Measurements from ENCODE around the gene MACROD2.

MACROD2 gene

GRCh38 chr20:14375416-14375985 lies 380.2 kb downstream of the MACROD2 start:
- ATAC-seq (ENCODE audit: low read depth) = no peak
- Mint-ChIP-seq H3K4me3 (no peak overlapping the region), H3K27me3 (no peaks in the 10 kb centered on the region), H3K9me3 (no peaks in the 10 kb centered on the region), H3K27ac (no peak overlapping the region), H3K4me1 (no peaks in the 10 kb centered on the region), H3K36me3 (no peaks in the 10 kb centered on the region)
- DNase-seq (ENCODE audit: low spot score in 2 of 2) = no peak

GRCh38 chr20:14378326-14378725 lies 383.0 kb downstream of the MACROD2 start:
- Mint-ChIP-seq H3K27ac (no peak overlapping the region), H3K4me3 (no peak overlapping the region), H3K4me1 (no peaks in the 10 kb centered on the region), H3K27me3 (no peaks in the 10 kb centered on the region), H3K9me3 (no peaks in the 10 kb centered on the region), H3K36me3 (no peaks in the 10 kb centered on the region)
- DNase-seq (ENCODE audit: low spot score in 2 of 2) (no peak), ATAC-seq (ENCODE audit: low read depth) (no peak)

GRCh38 chr20:14383335-14383734 lies 388.0 kb downstream of the MACROD2 start:
- Mint-ChIP-seq H3K27me3 (no peaks in the 10 kb centered on the region), H3K4me3 (no peak overlapping the region), H3K4me1 (no peaks in the 10 kb centered on the region), H3K9me3 (peaks cover 2% of the 10 kb centered on the region), H3K36me3 (no peaks in the 10 kb centered on the region), H3K27ac (no peak overlapping the region)
- no peak for DNase-seq (ENCODE audit: low spot score in 2 of 2)
- ATAC-seq (ENCODE audit: low read depth) = no peak

- no peak for ATAC-seq (ENCODE audit: low read depth)
- Mint-ChIP-seq H3K27ac (no peak overlapping the region), H3K4me1 (no peaks in the 10 kb centered on the region), H3K4me3 (no peak overlapping the region), H3K27me3 (no peaks in the 10 kb centered on the region), H3K9me3 (peaks cover 2% of the 10 kb centered on the region), H3K36me3 (no peaks in the 10 kb centered on the region)
- DNase-seq (ENCODE audit: low spot score in 2 of 2) = no peak
These were observed 389.3 kb downstream of the MACROD2 start for GRCh38 chr20:14384416-14385175.

GRCh38 chr20:14385176-14385740 lies 389.9 kb downstream of the MACROD2 start:
- ATAC-seq (ENCODE audit: low read depth) = no peak
- H3K36me3 Mint-ChIP-seq = no peaks in the 10 kb centered on the region

GRCh38 chr20:14386726-14387125 lies 391.4 kb downstream of the MACROD2 start:
- H3K36me3 Mint-ChIP-seq = no peaks in the 10 kb centered on the region
- H3K4me1 Mint-ChIP-seq = no peaks in the 10 kb centered on the region
- no peaks in the 10 kb centered on the region for H3K27me3 Mint-ChIP-seq
- DNase-seq (ENCODE audit: low spot score in 2 of 2) (no peak), ATAC-seq (ENCODE audit: low read depth) (no peak)
- H3K9me3 Mint-ChIP-seq = peaks cover 7% of the 10 kb centered on the region
- no peak overlapping the region for H3K27ac Mint-ChIP-seq
- no peak overlapping the region for H3K4me3 Mint-ChIP-seq

More at GRCh38 chr20:14385176-14385740, 389.9 kb downstream of the MACROD2 start:
- no peak for DNase-seq (ENCODE audit: low spot score in 2 of 2)
- Mint-ChIP-seq H3K9me3 (peaks cover 2% of the 10 kb centered on the region), H3K4me1 (no peaks in the 10 kb centered on the region), H3K27ac (no peak overlapping the region), H3K27me3 (no peaks in the 10 kb centered on the region), H3K4me3 (no peak overlapping the region)

GRCh38 chr20:14401479-14402138 lies 406.3 kb downstream of the MACROD2 start:
- no peaks in the 10 kb centered on the region for H3K9me3 Mint-ChIP-seq
- peaks cover 1% of the 10 kb centered on the region for H3K27me3 Mint-ChIP-seq
- no peak overlapping the region for H3K4me3 Mint-ChIP-seq
- ATAC-seq (ENCODE audit: low read depth) (no peak), DNase-seq (ENCODE audit: low spot score in 2 of 2) (no peak)
- no peaks in the 10 kb centered on the region for H3K36me3 Mint-ChIP-seq
- H3K4me1 Mint-ChIP-seq = no peaks in the 10 kb centered on the region
- no peak overlapping the region for H3K27ac Mint-ChIP-seq

- Mint-ChIP-seq H3K4me3 (no peak overlapping the region), H3K27ac (no peak overlapping the region), H3K4me1 (no peaks in the 10 kb centered on the region), H3K27me3 (peaks cover 1% of the 10 kb centered on the region), H3K9me3 (no peaks in the 10 kb centered on the region), H3K36me3 (no peaks in the 10 kb centered on the region)
- ATAC-seq (ENCODE audit: low read depth) (no peak), DNase-seq (ENCODE audit: low spot score in 2 of 2) (no peak)
These were observed 409.2 kb downstream of the MACROD2 start for GRCh38 chr20:14404515-14404914.

GRCh38 chr20:14406495-14406894 lies 411.2 kb downstream of the MACROD2 start:
- no peak overlapping the region for H3K27ac Mint-ChIP-seq
- H3K27me3 Mint-ChIP-seq = peaks cover 1% of the 10 kb centered on the region
- DNase-seq (ENCODE audit: low spot score in 2 of 2) (no peak), ATAC-seq (ENCODE audit: low read depth) (no peak)
- H3K36me3 Mint-ChIP-seq = no peaks in the 10 kb centered on the region
- H3K4me1 Mint-ChIP-seq = no peaks in the 10 kb centered on the region
- H3K9me3 Mint-ChIP-seq = no peaks in the 10 kb centered on the region
- H3K4me3 Mint-ChIP-seq = no peak overlapping the region

GRCh38 chr20:14407336-14407735 lies 412.0 kb downstream of the MACROD2 start:
- DNase-seq (ENCODE audit: low spot score in 2 of 2) (no peak), ATAC-seq (ENCODE audit: low read depth) (no peak)
- Mint-ChIP-seq H3K4me1 (no peaks in the 10 kb centered on the region), H3K4me3 (no peak overlapping the region), H3K36me3 (no peaks in the 10 kb centered on the region), H3K27ac (no peak overlapping the region), H3K27me3 (peaks cover under 1% of the 10 kb centered on the region), H3K9me3 (no peaks in the 10 kb centered on the region)

- H3K4me1 Mint-ChIP-seq = no peaks in the 10 kb centered on the region
- no peak overlapping the region for H3K27ac Mint-ChIP-seq
- no peak for DNase-seq (ENCODE audit: low spot score in 2 of 2)
- no peaks in the 10 kb centered on the region for H3K9me3 Mint-ChIP-seq
- no peaks in the 10 kb centered on the region for H3K36me3 Mint-ChIP-seq
- no peaks in the 10 kb centered on the region for H3K27me3 Mint-ChIP-seq
- no peak overlapping the region for H3K4me3 Mint-ChIP-seq
- no peak for ATAC-seq (ENCODE audit: low read depth)
These were observed 415.7 kb downstream of the MACROD2 start for GRCh38 chr20:14410869-14411555.

- ATAC-seq (ENCODE audit: low read depth) (no peak), DNase-seq (ENCODE audit: low spot score in 2 of 2) (no peak)
- Mint-ChIP-seq H3K36me3 (no peaks in the 10 kb centered on the region), H3K4me3 (no peak overlapping the region), H3K27ac (no peak overlapping the region), H3K9me3 (no peaks in the 10 kb centered on the region), H3K27me3 (no peaks in the 10 kb centered on the region), H3K4me1 (no peaks in the 10 kb centered on the region)
These were observed 416.9 kb downstream of the MACROD2 start for GRCh38 chr20:14412065-14412681.

GRCh38 chr20:14413835-14414234 lies 418.5 kb downstream of the MACROD2 start:
- Mint-ChIP-seq H3K4me1 (no peaks in the 10 kb centered on the region), H3K9me3 (no peaks in the 10 kb centered on the region), H3K36me3 (no peaks in the 10 kb centered on the region), H3K27me3 (no peaks in the 10 kb centered on the region), H3K27ac (no peak overlapping the region), H3K4me3 (no peak overlapping the region)
- DNase-seq (ENCODE audit: low spot score in 2 of 2) (no peak), ATAC-seq (ENCODE audit: low read depth) (no peak)
